Iris pigment epithelial cell (primary cell): ENCODE measurements around the gene MRPS10.
A peak's percentile ranks its signal among the peaks of the same experiment; 100 is the strongest.

Experiments
- DNase-seq: peaks from one replicate; pipeline ENCODE4 v3.0.0-alpha.2; 2011; ENCODE audit warnings: low read depth

Gene MRPS10

DNA sequence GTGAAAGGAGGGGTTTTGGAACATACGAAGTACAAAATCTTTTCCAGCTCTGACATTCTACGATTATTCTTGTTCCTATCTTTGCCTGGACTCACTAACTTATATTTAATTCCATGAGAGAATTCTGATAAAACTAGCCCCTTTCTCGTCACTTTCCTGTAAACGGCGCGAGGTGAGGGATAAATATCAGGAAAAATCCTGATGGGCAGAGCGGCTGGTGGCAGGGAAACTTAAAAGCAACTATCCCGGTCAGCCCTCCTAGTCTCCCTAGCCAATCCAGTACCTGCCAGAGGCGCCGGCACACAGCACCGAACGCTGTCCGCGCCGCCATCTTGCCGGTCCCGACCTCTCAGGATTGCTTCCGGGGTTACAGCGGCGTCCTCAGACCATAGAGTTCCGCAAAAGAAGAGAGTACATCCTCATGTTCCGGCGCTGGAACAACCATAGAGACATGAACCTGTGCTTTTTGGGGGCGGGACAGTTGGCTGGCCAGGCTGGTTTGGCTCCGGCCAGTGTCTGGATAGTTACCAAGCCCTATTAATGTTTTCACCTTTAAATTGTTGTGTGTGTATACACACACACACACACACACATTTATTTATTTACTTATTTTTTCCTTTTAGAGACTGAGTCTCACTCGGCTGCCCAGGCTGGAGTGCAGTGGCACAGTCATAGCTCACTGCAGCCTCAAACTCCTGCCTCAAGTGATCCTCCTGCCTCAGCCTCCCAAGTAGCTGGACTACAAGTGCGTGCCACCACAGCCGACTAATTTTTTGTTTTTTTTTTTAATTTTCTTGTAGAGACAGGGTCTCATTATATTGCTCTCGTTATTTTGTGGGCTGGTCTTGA lies at the start of gene MRPS10:
Gene MRPS10, minus strand, starts transcription at position 343 of the 849 bp plus-strand sequence. Its CDS starts 12 bp downstream, at position 331.
- DNase-seq: peak; percentile 97

DNA sequence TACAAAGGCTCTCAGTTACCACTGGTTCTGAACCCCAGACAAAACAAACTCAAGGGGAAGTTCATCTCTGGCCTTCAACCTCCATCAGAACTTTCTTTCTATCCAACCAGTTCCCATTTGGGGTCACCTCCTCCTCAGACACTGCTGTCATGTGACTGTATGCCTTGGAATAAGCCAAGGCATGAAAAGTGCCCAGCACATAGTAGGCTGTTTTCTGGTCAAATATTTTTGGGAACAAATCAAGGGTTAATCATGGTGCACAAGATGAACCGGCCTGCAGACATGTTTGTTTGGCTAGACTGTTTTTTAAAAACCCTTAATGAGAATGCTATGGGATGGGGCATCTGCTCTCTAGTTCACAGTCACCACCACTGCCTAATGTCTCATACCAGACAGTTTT lies 48.9 kb upstream of the MRPS10 start:
- DNase-seq: no peak

DNA sequence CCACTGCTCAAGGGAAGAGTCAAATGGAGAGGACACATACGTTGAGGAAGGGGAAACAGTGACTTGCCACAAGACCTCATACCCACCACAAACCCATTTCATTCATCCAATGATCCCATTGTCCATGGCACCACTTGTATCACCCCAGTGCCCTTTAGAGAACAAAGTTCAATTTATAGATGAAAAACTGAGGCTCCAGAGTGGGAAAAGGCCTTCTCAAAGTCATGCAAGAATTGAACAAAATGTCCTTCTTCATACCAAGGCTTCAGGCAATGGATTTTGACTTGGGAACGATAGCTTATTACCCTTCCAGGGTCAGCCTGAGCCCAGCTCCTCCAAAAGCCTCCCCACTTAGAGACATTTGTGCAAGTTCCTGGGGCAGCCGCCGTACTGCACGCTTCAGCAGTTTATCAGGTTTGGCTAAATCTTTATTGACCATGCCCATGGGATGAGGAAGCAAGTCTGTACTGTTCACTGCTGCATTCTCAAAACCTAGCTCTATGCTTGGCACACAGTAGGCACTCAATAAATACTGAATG lies 47.3 kb upstream of the MRPS10 start:
- DNase-seq: no peak

DNA sequence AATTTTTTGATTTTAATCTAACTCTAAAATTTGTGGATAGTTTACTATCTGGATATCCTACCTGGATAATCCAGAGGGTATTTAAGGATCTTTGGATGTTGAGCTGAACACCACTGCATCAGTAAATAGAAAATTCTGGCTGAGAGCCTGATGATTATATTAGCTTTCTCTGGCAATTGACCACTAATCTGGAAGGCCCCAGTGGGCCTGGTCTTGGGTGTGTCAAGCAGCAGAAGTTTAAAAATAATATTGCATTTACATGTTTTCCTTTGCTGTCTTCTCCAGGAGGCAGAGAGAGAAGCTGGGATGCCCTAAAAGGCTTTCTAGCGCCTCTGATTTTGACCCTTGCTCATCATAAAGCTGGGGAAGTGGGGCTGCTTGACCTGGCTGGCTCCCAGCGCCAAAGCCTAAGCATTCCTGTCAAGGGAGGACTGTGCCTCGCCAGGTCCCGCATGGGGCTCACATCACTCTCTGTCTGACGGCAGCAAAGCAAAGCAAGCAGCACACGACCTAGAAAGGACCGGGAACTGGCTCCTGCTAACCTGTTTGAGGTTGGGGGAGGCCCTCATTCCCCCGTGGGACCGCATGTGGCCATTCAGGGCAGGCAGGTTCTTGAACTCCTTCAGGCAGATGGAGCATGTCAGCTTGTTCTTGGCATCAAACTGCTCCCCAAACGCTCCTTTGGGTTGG lies 46.6 kb upstream of the MRPS10 start:
- no peak for DNase-seq

DNA sequence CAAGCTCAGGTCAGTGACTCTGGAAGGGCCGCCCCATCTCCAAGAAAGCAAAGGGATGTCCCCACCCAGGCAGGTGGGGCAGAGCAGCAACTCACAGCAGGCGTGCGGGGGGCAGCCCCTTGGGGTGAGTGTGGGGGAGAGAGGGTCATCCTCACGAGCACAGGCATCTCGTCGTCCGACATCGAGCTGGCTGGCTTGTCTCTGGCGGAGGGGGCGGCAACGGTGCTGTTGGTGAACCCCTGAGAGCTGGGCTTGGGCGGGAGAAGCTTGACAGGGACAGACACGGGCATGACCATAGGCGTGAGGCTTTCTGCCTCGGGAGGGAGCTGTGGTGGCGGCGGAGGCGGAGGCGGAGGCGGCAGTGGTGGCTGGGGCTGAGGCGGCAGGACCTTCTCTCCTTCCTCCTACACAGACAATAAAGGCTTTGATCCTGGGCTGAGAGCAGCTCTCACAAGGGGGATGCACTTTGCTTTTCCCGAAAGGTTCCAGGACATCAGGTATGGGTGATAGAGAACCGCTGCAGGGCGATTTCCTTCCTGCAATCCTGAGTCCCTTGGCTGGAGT lies 45.6 kb upstream of the MRPS10 start:
- DNase-seq: no peak

DNA sequence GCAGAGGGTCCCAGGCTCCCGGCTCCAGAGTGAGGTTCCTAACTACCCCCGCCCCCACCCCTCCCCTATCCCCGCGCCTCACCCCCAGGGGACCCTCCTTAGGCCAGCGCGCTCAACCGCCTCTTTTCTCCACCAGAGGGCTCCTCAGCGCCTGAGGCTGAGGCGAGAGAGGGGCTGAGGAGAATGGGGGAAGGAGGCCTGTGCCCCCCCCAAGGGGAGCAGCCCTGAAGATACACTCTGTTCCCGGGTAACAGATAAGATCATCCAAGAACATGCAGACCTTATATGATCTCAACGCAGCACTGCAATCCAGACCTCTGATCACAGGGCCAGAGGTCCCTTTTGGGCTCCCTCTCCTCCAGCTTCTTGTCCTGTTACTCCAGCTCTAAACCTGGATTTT lies 43.3 kb upstream of the MRPS10 start:
- DNase-seq: no peak

DNA sequence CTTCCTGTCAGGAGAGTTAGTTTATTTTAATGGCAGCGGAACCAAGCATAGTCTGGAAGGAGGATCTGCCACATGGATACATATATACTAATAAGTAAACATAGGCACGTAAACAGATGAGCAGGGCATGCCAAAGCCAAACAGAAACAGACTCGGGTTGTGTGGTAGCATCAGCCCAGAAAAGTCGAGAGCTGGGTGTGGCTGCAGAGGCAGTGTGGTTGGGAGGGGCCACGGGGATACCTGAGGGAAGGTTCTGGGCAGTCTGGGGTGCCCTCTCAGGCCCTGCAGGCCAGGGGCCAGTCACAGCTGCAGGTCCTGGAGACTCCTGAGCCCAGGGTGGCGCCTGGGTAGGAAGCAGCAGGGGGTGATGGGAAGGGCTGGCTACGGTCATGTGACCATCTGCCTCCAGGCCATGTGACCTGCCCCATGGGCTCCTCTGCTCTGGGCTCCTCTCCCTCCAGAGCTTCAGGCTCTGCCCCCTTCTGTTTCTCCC lies 42.8 kb upstream of the MRPS10 start:
- no peak for DNase-seq

DNA sequence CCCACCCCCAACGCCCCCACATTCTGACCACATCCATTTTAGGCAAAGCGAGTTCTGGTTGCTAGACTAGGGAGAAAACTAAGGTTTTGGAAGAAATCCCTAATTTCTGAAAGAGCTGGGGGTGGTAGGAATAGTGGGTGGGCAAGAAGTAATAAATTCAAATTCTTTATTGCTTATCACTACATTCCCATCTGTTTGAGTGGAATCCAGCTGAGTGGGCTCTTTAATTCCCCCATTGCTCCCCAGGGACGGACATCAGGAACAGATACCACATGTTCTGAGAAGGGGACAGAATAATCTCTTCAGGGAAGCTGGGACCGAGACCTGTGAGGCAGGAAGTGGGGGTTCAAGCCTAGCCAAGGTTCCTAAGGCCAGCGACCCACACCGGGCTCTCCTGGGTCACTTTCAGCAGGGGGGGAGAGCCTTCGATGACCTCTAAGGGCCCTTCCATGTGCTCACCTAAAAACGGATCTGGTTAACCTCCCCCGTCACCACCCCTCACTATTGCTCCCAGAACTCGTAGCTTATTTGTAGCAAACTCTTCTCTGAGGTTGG lies 42.3 kb upstream of the MRPS10 start:
- no peak for DNase-seq

DNA sequence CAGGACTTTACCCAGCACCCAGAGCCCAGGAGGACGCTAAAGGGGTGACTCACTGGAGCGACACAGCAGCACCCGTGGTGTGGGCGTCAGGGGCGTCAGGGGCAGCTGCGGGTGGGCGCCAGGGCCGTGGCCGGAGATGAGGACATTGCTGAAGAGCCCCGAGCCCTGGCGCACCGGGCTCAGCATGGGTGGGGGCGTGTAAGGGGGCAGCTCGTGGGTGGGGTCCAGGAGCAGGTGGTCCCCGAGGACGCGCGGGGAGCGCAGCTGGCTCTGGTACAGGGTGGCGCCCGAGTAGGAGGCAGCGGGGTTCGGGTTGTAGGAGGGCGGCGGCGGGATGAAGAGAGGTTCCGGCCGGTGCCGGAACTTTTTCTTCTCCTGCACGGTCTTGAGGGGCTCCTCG lies 41.6 kb upstream of the MRPS10 start:
- no peak for DNase-seq

DNA sequence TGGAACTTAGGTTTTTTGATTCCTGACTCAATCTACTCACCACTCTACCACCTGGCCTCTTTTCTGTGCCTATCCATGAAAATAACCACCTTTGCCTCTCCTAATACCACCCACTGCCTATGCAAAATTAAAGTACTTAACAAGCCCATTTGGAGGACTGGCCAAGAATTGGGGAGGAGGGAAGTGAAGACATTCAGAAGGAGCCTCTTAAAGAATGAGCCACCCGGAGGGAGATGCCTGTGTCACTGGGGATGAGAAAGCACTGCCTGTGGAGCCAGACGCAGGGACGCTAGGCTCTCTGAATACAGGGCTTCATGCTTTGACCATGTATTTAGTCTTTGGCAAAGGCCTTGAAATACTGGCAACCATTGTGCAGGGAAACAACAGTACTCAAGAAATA lies 40.0 kb upstream of the MRPS10 start:
- no peak for DNase-seq

DNA sequence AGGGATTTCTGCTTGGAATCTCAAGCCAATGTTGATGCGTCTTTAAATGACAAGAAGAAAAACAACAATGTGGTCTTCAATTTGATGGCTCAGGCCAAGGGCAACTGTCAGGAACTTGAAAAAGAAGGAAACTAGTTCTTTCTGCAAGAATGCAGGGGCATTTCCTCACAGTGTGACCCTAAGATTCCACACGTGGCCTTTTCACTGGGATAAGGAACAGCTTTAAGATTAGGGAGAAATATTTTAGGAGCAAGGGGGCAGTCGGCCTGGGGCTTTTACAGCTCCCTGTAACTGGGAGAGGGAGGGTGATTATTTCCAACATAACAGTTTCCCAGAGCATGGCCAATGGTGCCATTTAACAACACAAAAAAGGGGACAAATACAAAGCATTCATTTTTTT lies 39.4 kb upstream of the MRPS10 start:
- DNase-seq: no peak

DNA sequence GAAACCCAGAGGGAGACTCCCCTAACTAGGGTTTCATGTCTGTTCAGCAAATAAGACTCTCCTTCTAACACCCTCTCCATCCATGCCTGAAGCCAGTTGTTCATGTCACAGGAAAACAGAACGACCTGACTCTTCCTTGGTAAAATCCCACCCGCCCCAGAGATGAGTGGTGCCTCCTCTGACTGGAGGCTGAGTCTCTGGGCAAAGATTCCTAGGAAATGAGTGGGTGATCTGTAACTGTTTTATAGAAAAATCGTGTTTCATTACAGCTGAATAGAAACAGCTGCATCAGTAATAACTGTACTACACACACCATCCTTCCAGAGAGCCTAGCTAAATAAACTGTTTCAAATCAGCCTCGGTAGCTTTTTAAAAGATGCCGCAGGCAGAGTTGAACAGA lies 37.4 kb upstream of the MRPS10 start:
- no peak for DNase-seq

DNA sequence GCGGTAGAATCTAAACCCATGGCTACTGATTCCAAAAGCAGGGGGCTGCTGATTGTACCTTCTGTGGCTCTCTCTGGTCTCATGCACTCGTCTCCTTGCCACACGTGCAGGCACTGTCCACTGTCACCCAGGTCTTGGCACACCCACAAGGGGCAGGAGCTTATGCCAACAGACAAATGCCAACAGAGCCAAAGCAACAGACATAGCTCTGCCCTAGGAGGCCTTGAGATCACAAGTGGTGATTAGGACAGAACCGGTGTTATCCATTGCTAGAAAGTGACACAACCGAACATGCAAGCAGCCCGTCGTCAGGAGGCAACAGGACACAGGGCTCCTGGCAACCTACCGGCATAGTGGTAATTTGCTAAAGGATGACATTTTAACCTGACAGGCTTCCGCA lies 36.8 kb upstream of the MRPS10 start:
- no peak for DNase-seq

DNA sequence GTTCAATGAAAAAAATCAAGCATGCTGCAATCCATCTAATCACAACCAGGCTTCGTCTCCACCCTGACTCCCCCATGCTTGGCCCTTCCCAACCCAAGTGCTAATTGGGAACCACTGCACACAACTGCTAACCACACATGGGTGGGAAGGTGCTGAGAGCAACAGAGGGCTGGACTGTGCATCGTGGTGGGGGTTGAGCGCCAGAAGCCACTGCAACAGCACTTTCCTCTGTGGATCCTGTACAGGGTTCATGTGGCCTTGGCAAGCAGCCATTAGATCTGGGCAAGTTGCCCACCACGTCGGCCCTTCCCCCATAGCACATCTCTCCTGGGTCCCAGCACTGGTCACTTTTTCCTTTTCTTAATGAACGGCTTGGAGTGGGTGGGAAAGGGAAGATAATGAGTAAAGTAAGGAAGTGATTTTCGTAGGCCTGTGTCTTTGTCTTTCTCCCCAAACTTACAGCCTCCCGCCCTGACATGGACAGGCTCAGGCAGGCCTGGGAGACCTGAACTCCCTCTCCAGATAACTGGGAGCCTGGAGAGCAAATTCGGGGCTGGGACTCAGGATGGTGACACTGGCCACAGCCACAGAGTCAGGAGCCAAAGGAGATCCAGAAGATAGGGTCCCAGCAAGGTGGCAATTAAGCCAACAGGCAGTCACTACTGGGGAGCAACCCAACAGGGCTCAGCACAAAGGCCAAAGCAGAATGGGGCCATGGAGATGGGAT lies 34.4 kb upstream of the MRPS10 start:
- peak; percentile 14 for DNase-seq

DNA sequence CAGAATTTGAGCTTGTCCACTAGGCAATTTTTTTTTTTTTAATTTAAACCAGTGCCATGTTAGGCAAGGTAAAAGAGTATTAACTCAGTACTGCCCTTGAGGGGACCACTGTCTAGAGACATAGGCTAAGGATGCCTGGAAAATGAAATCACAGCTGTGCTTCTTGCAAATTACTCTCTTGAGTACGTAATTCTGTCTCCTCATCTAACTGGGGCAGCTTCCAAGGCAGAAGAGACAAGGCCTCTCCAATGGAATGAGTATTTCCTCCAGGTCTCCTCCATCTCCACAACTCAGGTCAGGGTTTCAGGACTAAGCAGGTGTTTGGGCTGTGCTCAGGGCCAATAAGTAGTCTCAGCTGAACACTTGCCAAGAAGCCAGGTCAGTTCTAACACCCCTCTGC lies 33.8 kb upstream of the MRPS10 start:
- peak; percentile 37 for DNase-seq

DNA sequence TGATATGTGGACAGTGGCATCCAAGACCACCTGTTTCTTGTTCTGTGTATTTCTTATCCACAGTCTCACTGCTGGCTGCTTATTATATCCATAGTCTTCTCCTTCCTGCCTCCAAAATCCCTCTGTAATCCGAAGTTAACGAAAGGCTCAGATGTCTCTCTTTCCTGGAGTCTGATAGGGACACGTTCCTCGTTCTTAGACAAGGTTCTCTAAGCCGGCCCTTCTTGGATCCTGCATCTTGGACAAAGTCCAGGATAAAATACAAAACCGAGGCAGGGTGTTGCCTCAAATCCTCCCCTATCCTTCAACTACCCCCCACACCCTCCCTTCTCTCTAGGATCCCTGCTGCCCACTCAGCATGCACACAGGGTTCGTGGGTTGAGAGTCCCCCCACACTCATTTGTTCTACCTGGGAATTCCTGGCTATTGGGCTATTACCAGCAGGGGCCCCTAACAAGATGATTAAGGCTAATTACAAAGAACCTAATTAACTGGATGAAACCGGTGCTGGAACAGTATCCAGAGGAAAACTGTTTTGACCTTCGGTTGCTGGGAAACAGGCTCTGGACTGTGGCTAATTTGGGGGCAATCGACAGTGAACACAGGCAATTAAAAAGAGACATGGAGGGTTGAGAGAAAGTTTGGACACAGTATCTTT lies 32.7 kb upstream of the MRPS10 start:
- no peak for DNase-seq

DNA sequence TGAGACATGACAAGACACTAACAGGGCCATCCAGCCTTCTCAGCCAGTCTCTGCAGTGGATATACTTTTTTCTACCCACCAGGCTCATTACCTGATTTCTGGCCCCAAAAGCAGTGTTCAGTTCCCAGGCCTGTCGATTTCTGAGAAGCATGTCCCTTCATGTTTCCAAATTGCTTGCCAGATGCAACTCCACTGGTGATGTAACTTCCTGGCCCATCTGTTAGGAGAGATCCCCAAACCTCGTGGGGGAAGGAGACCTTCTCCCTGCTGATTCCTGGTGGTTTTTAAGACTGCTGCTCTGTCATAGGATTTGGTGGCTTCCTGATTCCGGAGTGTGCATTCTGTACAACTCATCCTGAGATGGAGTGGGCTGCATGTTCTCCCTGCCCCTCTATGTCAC lies 31.6 kb upstream of the MRPS10 start:
- DNase-seq: no peak

DNA sequence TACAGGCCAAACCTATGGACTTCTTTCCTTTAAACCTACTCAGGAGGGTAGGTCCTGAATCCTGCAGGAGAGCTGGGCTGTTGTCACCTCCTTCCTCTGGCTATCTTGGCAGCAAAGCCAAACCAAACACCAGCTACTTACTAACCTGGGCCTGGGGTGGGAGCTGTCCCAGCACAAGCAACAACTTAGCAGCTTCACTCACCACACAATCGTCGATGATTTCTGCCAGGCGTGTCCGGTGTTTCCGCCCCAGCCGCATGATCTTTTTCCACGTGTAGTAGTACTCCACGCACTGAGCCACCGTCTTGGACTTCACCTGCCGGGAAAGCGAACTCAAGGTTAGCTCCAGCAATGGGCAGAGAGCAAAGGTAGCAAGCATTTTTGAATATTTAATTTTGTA lies 25.4 kb upstream of the MRPS10 start:
- DNase-seq: no peak

DNA sequence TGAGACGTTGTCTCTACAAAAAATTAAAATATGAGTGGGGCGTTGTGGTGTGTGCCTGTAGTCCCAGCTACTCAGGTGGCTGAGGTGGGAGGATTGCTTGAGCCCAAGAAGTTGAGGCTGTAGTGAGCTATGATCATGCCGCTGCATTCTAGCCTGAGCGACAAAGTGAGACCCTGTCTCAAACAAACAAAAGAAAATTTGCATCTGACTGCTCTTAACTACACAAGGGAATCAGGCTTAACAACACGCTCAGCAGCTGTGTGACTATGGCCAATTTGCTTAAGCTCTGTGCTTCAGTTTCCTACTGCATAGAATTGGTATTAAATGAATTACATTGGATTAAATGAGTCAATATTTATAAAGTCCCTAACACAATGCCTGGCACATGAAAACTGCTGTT lies 24.3 kb upstream of the MRPS10 start:
- no peak for DNase-seq

DNA sequence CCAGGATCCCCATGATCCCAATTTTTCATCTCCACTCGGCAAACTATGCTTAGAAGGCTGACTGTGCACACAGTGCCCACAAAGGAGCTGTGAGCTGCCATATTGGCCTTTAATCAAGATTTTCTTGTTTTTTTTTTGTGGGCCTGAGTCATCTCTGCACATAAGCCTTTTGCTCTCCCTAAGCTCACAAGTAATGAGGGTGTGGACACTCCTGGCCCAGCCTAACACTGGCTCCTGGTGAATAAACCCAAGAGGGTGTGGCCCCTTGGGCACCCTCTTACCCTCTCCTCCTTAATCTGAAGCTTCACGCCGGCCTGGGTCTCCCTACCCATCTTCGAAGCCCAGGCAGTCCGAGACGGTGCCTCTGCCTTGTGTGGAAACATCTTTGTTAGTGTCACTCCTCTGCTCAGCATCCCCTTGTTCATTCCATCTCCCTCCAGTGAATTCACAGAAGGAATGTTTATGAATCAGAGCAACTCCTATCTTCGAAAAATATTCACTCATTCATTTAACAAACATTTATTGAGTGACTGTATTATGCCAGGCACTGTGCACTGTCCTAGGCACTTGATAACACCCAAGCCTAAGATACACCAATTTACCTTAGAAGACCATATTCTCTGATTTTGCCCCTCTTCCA lies 22.2 kb upstream of the MRPS10 start:
- DNase-seq: peak; percentile 56

DNA sequence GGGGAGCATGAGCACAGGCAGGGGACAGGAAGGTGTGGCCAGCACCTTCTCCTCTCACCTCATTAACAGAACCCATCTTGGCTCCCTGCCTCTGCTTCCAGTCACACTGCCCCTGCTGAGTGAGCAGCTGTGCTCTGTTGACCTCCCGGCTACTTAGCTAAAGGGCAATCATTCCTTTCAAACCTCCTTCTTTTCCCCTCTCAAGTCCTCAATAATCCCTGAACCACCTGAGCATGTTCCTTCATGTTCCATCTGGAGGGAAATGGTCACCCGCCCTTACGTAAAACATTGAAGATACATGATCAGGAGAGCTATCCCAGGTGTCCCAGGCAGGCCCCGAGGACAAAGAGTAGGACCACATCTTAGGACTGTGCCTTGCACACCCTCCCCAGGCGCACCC lies 21.7 kb upstream of the MRPS10 start:
- DNase-seq: no peak
